Amniotic epithelial cell (primary cell): ENCODE measurements around the gene CDK7.

ENCODE experiments used
- DNase-seq: peaks from one replicate; pipeline ENCODE4 v3.0.0-alpha.2; 2010; ENCODE audit warnings: low read depth

Gene CDK7

DNA sequence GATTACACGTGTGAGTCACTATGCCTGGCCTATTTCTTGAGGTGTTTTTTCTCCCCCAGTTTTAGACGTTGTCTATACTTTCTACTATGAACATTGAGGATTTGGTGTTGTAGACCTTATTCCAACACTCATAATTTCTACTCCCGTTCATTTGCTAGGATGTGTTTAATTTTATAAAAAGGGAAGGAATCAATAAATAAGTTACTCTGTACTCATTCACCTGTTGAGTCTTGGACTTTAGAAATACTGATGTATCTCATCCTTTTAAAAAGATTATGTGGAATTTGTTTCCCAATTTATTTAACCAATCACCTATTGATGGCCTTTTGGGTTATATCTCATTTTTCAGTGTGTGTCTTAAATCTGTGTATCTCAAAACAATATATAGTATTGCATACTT lies 3.2 kb downstream of the CDK7 start:
- no peak for DNase-seq

DNA sequence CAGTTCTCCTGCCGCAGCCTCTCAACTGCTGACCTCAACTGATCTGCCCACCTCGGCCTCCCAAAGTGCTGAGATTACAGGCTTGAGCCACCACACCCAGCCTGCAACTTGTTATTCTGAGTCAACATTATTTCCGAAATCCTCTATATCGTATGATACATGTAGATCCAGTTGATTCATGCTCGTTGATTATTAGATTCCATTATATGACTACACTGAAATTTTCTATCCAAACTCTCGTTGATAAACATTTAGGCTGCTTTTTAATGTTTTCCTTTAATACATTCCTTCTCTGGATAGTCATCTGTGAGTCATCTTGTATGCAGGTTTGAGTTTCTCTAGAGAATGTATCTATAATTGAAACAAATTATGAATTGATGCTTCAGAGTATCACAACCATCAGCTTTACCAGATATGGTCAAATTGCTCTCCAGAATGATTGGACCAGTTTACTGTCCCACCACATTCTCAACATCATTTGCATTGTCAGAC lies 4.1 kb downstream of the CDK7 start:
- peak; percentile 67 for DNase-seq

DNA sequence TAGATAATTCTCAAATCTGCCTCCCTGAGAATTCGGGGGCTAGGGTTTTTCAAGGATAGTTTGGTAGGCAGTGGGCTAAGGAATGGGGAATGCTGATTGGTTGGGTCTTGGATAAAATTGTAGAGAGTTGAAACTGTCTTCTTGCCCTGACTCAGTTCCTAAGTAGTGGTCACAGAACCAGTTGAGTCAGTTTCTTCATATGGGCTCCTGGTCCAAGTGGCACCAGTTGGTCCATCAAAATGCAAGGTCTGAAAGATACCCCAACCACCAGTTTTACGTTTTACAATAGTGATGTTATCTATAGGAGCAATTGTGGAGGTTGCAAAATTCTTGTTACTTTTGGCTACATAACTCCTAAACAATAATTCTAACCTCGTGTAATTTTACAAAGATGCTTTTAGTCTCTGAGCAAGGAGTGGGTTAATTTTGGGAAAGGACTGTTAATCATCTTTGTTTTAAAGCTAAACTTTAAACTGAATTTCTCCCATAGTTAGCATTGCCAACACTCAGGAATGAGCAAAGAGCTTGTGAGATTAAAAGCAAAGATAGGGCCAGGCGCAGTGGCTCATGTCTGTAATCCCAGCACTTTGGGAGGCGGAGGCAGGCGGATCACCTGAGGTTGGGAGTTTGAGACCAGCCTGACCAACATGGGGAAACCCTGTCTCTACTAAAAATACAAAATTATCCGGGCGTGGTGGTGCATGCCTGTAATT lies 7.7 kb downstream of the CDK7 start:
- no peak for DNase-seq

DNA sequence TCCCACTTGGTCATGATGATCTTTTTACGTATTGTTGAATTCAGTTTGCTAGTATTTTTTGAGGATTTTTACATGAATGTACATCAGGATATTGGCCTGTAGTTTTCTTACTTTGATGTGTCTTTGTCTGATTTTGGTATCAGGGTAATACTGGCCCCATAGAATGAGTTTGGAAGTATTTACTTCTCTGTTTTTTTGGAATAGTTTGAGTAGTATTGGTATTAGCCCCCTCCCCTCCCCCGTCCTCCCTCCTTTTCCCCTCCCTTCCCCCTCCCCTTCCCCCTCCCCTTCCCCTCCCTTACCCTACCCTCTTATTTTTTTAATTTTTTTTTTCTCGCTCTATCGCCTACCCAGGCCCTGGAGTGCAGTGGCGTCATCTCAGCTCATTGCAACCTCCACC lies 10.3 kb downstream of the CDK7 start:
- DNase-seq = no peak

DNA sequence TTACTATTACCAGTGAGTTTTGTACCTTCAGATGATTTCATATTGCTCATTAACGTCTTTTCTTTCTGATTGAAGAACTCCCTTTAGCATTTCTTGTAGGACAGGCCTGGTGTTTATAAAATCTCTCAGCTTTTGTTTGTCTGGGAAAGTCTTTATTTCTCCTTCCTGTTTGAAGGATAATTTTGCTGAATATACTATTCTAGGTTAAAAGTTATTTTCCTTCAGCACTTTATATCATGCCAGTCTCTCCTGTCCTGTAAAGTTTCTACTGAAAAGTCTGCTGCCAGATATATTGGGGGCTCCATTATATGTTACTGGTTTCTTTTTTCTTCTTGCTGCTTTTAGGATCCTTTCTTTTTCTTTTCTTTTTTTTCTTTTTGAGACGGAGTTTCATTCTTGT lies 13.3 kb downstream of the CDK7 start:
- no peak for DNase-seq

DNA sequence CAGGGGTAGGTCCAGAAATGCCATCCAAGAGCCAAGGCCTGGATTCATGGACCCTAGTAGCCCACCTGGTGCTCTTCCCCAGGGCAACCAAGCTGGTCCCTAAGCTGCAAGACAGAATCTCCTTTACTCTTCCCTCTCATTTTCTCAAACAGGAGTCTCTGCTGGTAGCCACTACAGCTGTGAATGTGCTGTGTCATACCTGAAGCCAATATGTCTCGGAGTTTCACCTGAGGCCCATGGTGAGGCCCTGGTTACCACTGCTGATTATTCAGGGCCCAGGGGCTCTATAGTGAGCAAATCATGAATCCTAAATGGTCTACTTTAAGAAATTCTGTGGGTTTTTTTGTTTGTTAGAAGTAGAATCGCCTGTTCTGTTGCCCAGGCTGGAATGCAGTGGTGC lies 15.9 kb downstream of the CDK7 start:
- no peak for DNase-seq

DNA sequence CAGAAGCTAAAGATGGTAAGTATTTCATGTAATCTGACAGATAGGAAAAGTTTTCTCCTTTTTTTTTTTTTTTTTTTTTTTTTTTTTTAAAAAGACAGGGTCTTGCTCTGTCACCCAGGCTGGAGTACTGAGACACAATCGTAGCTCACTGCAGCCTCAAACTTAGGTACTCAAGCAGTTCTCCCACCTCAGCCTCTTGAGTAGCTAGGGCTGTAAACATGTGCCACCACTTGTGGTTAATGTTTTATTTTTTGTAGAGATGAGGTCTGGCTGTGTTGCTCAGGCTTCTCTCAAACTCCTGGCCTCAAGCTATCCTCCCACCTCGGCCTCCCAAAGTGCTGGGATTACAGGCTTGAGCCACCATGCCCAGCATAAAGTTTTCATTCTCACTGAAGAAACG lies 17.8 kb downstream of the CDK7 start:
- no peak for DNase-seq

DNA sequence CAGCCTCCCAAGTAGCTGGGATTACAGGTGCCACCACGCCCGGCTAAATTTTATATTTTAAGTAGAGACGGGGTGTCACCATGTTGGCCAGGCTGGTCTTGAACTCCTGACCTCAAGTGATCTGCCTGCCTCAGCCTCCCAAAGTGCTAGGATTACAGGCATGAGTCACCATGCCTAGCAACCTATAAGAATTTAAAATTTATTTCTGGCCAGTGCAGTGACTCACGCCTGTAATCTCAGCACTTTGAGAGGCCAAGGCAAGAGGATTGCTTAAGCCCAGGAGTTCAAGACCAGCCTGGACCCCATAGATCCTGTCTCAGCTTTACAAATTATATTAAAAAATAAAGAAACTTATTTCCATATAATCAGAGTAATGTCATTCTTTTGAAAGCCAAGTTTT lies 21.3 kb downstream of the CDK7 start:
- peak; percentile 56 for DNase-seq

DNA sequence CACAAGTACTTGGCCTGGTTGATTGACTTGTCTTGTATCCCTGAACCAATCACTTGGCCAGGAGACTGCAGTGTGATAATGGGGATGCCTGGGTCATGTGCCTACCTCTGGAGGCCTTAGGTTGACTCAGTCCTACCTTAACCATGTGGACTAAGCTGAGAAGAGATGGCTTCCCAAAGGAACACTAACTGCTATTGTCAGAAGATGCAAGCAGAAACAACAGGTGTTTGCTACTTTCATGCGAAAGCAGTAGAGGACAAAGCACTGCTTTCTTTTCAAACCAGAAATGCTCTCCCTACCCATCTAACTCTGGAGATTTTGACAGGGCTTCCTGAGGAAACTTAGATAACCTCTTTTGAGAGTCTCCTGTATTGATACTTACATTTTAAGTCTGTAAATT lies 22.9 kb downstream of the CDK7 start:
- no peak for DNase-seq

DNA sequence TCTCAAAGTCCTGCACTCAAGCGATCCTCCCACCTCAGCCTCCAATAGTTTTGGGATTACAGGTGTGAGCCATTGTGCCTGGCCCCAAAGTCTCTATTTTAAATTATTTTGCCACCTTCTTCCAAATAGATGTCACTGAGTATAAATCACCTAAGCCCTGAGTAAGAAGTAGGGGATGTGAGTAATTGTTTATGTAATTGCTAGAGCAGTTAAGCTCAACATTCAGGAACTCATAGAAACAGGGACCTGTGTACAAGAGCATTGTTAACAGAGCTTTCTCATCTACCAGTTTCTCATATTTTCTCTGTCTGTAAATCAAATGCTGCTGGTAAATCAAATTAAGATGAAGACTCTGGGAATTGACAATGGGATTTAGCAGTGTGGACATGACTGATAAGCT lies 26.3 kb downstream of the CDK7 start:
- DNase-seq = peak; percentile 66

DNA sequence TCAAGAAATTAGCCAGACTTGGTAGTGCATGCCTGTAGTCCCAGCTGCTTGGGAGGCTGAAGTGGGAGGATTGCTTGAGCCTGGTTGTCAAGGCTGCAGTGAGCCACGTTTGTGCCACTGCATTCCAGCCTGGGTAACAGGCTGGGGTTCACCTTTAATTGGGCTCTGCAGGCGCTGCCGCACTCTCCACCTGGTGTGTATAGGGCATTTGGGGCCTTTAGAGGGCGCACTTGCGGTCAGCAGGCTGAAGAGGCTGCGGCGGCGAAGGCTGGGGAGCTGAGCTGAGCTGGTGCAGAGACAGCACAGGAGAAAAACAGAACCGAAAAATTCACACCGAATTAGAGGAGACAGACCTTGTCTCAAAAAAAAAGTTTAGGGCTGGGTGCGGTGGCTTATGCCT lies 31.2 kb downstream of the CDK7 start:
- DNase-seq = no peak

DNA sequence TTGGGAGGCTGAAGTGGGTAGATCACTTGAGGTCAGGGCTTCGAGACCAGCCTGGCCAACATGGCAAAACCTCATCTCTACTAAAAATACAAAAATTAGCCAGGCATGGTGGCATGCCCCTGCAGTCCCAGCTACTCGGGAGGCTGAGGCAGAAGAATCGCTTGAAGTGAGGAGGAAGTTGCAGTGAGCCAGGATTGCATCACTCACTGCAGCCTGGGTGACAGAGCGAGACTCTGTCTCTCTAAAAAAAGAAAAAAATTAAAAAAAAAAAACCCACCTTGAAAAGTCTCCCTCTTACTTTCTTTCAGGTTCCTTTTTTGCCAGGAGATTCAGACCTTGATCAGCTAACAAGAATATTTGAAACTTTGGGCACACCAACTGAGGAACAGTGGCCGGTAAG lies 34.2 kb downstream of the CDK7 start:
- no peak for DNase-seq

DNA sequence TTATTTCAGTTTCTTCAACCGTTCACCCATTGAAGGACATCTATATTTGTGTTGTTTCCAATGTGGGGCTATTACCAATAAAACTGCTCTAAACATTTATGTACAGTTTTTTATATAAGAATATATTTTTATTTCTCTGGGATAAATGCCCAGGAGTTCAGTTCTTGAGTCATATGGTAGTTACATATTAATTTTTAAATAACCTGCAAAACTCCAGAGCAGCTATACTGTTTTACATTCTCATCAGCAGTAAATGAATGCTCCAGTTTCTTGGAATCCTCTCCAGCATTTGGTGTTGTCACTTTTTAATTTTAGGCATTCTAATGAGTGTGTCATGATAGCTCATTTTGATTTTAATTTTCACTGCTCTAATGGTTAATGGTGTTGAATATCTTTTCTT lies 36.2 kb downstream of the CDK7 start:
- DNase-seq = no peak

DNA sequence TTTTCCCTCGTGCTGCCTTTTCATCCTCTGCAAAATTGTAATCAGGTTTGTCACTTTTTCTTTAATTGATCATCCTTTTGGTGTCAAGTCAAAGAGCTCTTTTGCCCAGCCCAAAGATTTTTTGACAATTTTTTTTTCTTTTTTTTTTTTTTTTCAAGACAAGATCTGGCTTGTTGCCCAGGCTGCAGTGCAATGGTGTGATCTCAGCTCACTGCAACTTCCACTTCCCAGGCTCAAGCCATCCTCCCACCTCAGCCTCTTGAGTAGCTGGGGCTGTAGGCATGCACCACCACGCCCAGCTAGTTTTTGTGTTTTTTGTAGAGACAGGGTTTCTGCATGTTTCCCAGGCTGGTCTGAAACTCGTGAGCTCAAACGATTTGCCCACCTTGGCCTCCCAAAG lies 36.7 kb downstream of the CDK7 start:
- DNase-seq = peak; percentile 58

DNA sequence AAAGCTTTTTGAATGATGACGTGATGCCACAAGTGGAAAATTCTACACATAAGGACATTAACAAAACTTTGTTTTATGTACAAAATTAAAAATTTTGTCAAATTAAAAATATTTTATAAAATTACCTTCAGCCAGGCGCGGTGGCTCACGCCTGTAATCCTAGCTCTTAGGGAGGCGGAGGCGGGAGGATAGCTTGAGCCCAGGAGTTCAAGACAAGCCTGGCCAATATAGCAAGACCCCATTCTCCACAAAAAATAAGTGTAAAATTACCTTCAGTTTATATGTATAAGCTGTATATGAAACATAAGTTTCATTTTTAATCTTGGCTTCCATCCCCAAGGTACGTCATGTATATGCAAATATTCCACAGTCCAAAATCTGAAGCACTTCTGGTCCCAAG lies 40.9 kb downstream of the CDK7 start:
- no peak for DNase-seq

DNA sequence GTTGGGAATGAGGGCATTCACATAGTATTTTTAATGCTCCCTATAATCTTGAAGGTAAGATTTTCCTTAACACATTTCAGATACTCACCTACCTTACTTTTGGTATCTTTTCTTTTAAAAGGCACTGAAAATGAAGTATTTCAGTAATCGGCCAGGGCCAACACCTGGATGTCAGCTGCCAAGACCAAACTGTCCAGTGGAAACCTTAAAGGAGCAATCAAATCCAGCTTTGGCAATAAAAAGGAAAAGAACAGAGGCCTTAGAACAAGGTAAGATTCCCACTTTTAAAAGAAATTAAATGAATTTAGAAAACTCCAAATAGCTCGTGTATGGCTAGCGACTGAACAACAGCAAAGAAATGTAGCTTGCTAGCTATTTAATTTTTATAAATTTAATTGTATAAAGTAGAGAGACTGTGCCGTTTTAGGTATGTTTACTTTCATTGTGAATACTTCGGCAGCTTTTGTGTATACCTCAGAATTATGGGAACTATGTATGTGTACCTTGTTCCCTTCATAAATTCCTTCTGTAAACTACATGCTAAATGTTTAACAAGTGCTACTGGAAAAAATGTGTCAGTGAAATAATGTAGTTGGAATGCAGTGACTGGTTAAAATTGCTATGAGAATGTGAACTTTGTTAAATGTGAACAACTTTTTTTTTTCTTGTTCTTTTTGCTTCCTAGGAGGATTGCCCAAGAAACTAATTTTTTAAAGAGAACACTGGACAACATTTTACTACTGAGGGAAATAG lies 41.9 kb downstream of the CDK7 start:
- DNase-seq = peak; percentile 81

DNA sequence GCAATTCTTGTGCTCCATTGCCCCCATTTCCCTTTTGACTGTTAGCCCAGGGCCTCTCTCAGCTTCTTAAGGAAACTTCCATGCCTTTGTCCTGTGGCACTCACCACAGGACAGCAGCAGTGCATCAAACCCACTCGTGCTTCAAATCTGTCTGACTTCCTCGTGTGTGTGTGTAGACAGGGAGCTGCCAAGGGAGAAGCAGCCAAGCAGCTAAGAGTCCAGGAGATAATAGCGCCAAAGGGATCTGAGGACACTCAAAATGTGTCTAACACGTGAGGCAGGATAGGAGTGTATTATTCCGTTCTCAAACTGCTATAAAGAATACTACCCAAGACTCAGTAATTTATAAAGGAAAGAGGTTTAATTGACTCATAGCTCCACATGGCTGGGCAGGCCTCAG lies 44.8 kb downstream of the CDK7 start:
- no peak for DNase-seq

DNA sequence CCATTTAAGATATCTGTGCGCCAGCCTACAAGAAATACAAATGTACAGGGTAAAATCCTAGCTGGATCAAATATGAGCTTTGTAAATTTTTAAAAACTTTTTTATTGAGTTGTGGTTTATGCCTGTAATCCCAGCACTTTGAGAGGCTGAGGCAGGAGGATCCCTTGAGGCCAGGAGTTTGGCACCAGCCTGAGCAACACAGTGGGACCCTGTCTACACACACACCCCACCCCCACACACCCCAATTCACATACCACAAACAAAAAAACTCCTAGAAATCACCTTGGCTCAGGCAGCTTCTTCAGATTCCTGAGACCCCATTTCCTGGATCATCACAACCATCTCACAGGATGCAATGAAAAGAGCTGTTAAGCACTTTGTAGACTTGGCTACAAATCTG lies 46.4 kb downstream of the CDK7 start:
- no peak for DNase-seq

DNA sequence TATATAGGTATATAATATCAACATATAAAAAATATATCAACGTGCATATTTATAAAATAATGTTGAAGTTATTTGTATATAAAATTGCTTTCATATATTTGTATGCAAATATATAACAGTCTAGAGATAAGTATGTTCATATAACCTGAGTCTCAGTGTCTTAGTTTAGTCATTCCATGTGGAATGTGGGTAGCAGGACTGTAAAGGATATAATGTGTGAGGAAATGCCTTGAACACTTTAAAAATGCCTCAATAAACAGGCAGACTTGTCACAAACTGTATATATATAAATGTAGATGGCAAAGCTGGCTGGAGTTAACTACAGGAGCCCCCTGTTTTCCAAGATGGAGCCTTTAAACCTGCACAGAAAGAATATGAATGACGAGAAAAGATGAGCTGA lies 49.5 kb downstream of the CDK7 start:
- no peak for DNase-seq

DNA sequence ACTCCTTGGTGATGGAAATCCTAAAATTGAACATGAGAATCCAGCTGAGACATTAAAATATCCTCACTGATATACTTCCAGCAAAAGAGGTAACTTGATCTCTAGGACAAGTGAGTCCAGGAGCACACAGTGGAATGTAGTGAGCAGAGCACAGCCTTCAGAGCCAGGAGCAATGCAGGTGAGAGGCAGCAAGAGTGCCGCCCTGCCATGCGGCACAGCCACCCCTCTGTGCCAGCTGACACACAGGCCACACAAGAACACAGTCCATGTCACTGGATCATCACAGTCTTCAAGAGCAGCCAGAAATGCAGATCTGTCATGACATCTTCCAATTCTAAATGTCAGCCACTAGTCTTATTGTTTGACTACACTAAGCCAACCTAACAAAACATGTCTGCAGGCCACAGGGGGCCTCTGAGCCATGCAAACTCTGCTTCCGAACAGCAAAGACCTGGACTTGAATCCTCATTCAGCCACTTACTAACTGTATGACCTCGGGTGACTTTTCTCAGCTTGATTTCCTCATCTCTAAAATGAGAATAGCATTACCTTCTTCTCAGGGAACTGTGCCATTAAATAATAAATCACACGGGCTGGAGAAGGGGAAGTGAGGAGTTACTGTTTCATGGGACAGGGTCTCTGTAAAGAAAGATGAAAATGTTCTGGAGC lies 50.9 kb downstream of the CDK7 start:
- no peak for DNase-seq

DNA sequence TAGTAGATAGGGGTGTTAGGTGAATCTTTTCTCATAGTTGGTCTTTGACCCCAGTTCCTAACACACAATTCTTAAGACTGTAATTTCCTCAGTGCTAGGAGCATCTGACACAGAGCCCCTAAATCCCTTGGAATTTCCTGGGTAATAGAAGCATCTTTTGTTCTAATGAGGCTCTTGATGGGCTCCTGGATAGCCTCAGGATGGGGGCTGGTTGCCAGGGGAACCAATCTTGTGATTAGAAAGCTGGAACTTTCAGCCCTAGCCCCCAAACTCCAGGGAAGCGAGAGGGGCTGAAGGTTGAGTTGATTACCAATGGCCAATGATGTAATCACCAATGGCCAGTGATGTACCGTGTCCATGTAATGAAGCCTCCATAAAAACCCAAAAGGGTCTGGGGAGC lies 53.4 kb downstream of the CDK7 start:
- no peak for DNase-seq

DNA sequence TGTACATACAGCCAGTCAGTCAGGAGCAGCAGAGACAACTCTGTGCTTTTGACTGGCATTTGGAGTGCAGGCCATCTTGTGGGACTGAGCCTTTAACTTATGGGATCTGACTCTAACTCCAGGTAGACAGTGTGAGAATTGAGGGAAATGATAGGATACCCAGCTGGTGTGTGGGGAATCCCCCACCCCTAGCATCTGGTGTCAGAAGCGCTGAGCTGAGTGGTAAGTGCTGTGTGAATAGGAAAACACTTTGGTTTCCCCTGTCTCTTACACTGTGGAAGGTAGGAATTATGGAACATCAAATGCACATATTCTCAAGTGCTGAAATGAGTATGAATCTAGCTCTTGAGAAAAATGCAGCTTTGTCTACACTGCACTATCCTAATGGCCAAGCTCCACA lies 54.0 kb downstream of the CDK7 start:
- no peak for DNase-seq

DNA sequence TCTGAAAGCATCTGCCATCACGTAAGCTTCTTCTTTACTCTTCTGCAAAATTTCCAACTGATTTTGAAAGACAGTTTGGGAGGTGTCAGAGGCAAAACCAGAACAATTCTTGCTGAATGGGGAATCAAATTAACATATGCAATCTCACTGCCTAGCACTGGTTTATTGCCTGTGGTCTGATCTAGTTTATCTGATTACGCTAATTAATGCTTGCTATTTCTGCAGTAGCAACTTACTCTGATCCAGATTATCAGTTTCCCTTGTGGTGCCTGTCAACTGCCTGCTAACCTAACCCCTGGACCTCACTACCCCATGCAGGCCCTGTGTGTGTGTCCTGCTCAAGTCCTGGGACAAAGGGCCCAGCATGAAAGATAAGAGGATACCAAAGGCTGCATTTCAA lies 57.6 kb downstream of the CDK7 start:
- DNase-seq = no peak
